Measurements from ENCODE around the gene MSANTD1.
"Not testable (repeated sequence)": the region's sequence is repeated elsewhere in the genome, so short reads cannot be mapped to it uniquely, and the experiment has no call there.

MSANTD1 gene

DNA sequence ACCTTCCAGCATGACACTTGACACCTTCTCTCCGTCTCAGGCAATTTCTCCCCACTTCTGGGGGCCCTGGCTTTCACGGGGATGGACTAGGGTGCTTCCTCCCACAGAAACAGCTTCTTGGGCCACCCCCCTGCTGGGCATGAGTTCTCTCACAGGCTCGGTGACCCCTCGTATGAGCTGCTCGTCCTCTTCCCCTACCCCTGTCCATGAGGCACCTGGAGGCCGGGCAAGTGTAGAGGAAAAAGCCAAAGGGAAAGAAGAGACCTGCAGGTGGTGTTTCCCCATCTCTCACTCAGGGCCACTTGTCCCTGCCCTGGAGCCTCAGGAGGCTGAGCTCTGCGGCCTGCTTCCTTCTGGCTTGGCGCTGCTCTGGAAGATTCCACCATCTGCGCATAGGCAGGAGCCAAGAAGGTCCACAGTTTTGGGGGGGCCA lies 41.9 kb downstream of the MSANTD1 start:
- DNase-seq (ENCODE audit: low spot score) = no peak

DNA sequence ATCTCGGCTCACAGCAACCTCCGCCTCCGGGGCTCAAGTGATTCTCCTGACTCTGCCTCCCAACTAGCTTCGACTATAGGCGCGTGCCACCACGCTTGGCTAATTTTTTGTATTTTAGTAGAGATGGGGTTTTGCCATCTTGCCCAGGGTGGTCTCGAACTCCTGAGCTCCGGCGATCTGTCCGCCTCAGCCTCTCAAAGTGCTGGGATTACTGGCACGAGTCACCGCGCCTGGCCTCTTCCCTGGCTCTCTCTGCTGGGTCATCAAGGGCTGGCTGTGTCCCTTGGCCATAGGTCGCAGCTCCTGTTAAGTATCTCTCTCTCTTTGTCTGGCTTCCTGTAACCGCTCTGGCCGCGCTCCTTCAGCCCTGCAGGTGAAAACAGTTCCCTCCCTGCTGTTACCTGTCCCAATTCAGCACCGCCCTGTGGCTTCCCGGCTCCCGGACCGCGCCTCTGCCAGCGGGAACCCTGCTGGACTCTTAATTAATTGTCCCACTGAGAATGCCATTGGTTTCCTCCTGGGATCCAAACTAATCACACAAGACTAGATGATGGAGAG lies 42.5 kb downstream of the MSANTD1 start:
- DNase-seq (ENCODE audit: low spot score) = peak; percentile 40

DNA sequence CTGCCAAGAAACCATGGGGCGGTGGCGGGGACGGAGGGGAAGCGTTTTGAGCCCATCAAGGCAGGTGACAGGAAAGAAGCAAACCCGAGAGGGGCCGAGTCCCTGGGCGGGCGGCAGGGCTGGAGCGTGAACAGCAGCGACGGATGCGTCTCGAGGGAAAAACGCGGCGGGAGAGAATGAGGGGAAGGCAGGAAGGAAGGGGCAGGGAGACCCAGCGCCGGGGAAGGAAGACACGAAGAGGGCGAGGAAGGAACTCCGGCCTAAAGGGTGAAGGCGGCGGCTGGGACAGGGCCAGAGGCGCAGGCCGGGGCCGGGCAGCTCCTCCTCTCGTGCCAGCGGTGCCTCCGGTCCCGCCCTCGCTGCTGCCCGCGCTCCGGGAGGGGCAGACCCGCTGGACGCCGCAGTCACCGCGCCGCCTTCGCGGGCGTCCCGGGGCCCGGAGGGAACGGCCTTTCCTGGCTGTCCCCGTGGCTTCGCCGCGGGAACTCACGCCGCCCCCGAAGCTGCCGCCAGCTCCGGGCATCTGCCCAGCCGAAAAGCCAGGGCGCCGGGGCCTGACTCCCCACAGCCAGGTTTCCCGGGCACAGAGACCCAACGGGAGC lies 43.1 kb downstream of the MSANTD1 start:
- DNase-seq (ENCODE audit: low spot score) = peak; percentile 16

DNA sequence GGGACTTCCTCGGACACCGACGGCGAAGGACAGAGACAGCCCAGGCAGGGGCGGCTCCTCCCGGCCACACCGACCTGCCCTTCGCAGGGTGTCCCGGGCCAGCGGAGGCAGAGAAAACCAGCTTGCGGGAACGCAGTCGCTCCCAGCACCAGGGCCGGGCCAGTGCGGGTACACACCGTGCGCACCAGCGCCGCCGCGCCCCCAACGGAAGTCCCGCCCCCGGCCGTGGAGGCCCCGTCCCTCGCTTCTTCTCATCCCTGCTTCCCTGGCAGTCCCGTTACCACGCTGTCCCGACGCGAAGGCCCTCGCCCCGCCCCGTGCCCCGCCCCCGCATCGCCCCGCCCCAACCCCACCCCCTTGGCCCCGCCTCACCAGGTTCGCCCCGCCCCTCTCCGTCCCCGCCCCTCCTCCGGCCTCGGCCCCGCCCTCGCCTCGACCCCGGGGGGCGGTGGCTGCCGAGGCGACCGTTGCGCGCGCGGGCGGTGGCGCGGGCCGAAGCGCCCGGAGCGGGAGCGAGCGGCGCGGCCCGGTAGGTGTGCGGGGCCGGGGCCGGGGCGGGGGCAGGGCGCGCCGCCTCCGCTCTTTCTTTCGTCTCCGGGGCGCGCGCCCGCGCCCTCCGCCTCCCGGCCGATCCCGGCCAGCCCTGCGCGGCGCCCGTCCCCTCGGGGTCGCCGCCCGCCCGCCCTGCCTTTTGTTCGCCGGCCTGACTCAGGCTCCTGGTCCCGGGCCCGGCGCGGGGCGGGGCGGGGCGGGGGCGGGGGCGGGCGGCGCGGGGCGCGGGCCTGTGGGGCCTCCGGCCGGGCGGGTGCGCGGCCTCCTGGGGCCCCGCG lies 43.8 kb downstream of the MSANTD1 start, which contains the start of gene RGS12:
Gene RGS12 (plus strand): TSS at position 451 of the 830 bp plus-strand sequence. CDS start 23,150 bp downstream, outside the sequence.
- DNase-seq (ENCODE audit: low spot score) = peak; percentile 93

DNA sequence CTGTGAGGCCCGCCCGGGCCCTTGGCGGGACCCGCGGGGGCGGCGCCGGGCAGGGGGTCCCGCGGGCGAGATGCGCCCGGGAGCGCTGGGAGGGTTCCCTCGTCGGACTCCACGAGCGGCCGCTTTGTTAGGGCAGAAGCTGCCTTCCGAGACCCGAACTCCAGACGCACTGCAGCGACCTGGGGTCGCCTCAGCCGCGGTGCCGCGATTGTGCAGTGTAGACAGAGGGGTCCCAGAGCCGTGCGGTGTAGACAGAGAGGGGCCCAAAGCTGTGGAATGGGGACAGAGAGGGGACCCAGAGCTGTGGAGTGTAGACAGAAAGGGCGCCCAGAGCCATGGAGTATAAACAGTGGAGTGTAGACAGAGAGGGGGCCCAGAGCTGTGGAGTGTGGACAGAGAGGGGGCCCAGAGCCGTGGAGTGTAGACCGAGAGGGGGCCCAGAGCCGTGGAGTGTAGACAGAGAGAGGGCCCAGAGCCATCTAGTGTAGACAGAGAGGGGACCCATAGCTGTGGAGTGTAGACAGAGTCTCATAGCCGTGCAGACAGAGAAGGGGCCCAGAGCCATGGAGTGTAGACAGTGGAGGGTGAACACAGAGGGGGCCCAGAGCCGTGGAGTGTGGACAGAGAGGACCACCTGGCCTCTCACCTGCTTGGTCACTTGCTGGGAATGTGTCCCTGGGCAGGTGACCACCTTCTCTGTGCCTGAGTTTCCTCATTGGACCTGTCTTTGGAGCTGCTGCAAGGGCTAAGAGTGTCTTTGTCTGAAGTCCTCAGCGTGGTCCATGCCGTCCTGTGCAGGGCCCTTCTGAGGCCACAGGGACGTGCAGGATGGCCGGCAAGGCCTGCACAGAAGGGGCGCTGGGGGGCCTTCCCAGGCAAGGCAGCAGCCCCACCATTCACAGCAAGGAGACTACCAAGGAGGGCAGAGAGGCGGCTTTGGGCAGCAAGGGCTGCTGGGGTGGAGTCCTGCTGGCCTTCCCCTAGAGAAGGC lies 44.7 kb downstream of the MSANTD1 start:
- DNase-seq (ENCODE audit: low spot score) = no peak

DNA sequence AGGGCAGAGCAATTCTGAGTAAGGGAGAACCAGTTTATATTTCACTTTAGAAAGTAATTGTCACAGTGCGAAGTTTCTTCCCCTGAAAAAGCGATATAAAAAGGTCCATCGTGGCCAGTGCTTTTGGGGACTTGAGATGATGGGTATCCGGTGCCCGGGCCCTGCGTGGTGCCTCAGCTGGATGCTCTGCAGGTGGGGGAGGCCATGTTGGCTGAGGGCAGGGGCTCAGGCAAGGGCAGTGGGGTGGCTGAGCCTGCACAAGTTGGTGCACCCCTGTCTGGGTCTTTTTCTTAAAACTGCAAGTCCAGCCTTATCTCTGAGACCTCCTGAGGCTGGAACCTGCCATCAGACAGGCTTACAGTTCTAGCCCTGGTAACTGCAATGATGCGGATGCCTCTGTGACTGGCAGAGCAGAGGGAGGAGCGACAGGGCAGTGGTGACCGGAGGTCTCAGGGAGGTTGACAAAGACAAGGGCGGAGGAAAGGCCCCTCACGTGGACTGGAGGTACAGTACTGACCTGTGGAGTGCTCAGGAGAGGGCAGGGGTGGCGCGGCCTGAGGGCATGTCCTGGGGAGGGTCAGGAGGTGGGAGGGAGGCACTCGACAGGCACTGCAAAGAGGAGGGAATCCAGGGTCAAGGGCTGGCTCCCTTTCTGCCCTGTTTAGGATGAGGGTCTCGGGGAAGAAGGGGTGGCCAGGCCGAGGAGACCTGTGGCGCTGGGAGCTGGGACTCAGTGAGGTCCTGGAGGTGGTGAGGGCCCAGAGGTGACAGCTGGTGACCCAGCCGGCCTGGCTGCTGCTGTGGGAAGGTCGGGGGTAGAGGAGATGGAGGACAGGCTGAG lies 45.7 kb downstream of the MSANTD1 start:
- no peak for DNase-seq (ENCODE audit: low spot score)

DNA sequence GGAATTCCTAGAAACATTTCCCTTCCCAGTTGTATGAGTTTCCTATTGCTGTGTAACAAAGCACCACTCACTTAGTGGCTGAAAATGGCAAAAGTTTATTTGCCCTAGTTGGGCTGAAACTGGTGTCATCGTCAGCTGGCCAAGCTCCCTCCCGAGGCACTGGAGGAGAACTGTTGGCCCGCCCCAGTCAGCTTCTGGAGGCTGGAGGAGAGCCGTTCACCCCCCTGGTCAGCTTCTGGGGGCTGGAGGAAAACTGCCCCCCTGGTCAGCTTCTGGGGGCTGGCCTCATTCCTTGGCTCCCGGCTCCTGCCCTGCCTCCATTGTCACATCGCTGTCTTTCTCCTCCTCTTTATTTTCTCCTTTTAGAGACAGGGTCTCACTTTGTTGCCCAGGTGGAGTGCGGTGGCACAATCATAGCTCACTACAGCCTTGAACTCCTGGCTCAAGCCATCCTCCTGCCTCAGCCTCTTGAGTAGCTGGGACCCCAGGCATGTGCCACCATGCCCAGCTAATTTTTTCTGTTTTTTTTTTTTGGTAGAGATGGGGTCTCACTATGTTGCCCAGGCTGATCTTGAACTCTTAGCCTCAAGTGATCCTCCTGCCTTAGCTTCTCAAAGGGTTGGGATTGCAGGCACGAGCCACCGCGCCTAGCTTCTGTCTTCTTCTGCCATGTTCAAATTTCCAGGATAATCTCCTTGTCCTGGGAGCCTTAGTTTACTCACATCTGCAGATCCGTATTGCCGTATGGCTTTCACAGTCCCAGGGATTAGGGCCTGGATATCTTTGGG lies 47.1 kb downstream of the MSANTD1 start:
- no peak for DNase-seq (ENCODE audit: low spot score)

DNA sequence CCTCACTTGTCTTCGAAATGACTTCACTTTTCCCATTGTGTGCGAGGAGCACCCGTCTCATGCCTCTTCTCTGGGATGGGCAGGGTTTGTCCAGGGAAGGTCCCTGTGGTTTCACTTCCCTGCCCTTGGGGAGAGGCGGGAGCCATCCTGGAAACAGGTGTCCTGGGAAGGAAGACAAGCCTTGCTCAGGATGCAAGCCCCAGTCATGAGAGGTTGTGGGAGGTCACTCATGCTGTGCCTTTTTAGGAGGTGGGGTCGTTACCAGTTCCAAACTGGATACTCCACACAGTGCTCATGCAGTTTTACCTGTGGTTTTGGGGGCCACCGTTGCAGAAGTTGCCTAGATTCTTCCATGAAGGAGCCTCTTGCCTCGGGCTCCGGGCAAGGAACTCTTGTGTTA lies 47.7 kb downstream of the MSANTD1 start:
- no peak for DNase-seq (ENCODE audit: low spot score)

DNA sequence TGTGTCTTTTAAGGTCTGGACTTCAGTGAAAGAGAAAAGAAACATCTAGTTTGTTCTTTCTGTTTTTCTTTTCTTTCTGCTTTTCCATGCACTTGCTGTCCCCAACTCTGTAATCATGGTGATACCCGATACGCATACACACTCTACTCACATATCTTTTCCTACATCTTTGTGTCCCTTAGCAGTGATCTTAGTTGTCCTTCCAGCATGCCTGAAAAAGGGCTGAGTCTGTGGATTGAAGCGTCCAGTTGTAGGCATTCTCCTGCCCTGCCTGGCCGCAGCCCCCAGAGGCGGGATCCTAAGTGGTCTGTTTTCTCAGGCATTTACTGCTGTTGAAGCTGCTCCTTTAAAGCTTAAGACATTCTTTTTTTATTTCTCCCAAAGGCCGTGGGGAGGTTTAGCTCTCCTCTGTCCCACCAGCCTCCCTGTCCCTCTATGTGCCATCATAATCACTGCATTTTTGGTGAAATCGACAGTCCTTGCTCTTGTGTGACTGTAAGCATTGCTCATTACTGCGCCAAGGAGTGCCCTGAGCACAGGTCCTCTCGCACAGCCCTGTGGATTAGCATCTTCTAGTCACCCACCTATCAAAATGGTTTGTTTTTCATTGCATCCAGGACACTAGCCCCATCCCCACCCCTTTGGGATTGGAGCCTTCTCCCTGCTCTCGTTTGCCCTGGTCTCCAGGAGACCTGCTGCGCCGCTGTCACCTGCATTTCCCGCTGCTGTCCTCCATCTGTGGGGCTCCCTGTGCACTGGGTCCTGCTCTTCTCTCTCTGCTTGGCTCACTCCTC lies 48.3 kb downstream of the MSANTD1 start:
- no peak for DNase-seq (ENCODE audit: low spot score)

DNA sequence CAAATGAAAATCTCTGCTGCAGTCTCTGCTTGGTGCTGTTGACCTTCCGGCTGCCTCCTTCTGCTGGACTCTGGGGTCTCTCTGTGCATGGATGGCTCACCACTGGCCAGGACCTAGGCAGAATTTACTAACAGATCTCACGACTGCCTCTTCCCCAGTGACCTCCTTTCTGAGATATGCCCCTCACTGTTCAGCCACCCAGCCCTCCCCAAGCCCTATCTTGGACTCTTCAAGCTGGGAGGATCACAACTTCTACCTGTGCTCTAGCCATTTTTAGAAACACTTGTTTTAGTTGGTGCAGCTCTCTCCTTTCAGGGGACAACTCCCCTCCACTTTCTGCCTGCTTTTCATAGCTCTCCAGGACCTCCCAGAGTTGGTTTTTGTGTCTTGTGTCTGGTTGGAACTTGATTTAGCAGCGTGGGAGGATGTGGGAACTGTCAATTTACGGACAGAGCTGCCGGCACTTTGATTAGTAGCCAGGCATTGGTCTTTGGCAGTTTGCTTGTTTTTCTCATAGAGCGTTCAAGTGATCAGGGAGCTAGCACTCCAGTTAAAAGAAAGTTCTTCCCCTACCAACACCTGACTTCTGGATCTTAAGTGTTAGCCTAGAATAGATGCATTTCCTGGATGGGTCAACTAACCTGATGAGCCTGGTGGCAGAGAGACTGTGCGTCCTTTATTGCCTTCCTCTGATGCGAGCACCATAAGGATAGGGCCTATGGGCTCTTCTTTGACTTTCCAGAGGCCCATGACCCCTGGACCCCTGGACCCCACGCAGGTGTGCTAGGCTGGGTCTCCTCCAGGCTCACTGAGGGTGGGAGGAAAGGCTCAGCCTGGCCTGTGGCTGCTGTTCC lies 50.4 kb downstream of the MSANTD1 start:
- DNase-seq (ENCODE audit: low spot score) = no peak

DNA sequence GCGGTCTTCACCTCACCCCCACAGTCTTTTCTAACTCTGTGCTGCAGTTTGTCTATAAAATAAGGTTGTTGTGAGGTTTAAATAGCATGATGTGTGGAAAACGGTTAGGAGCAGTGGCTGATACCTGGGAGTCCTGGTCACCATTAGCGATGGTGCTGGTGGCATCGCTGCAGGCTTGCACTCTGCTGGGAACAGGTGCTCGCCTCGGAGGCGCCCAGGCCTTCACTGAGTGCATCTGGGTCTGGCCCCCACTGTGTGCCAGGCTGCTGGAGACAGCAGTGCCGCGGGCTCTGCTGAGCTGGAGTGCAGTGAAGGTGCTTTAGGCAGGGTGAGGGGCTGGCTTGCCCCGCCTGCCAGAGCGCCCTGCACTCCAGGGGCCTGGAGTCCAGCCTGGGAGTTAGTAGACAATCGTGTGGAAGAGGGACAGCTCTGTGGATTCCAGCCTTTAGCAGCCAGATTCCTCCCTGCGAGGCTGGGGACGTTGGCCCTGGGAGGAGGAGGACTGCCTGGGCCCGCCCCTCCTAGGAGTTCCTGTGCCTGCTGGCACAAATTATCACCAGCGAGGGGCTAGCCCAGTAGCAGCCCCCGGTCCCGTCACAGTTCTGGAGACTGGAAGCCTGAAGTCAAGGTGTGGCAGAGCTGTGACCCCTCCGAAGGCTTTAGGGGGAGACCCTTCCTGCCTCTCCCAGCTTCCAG lies 51.2 kb downstream of the MSANTD1 start:
- DNase-seq (ENCODE audit: low spot score) = no peak

DNA sequence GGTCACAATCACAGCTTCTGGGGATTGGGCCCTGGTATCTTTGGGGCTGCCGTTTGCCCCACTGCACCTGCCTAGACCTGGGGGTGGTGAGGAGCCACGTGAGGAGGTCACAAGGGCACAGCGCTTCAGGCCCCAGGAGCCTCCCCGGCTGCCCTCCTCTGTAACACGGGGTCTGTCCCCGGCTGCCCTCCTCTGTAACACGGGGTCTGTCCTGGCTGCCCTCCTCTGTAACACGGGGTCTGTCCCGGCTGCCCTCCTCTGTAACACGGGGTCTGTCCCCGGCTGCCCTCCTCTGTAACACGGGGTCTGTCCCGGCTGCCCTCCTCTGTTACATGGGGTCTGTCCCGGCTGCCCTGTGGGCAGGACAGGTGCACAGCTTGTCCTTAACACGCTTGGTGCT lies 51.9 kb downstream of the MSANTD1 start:
- not testable (repeated sequence) for DNase-seq (ENCODE audit: low spot score)

DNA sequence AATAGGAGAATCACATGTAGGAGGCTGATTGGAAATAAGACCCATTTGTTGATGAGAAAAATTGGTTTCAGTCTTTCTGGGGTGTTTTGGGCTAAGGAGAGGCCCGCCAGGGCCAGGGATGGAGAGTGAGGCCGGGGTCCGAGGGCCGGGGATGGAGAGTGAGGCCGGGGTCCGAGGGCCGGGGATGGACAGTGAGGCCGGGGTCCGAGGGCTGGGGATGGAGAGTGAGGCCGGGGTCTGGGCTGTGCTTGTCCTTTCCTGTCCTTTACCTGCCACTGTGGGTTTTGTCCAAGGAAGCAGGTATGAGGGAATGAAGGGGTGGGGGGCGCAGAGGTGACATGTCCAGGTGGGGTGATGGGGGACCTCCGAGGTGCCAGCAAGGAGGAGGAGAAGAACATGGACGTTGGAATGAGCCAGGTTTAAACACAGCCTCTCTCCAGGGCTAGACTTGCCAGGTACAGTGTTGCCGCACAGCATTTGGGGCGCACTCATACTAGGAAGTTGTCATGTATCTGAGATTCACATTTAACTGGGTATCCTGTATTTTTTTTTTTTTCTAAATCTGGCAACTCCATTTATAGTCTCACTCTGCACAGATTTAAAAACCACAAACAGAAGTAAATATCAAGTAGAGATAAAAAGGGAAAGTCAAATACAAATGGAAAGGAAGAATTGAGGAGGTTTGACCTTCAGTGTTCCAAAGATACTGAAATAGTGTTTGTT lies 52.7 kb downstream of the MSANTD1 start:
- no peak for DNase-seq (ENCODE audit: low spot score)

DNA sequence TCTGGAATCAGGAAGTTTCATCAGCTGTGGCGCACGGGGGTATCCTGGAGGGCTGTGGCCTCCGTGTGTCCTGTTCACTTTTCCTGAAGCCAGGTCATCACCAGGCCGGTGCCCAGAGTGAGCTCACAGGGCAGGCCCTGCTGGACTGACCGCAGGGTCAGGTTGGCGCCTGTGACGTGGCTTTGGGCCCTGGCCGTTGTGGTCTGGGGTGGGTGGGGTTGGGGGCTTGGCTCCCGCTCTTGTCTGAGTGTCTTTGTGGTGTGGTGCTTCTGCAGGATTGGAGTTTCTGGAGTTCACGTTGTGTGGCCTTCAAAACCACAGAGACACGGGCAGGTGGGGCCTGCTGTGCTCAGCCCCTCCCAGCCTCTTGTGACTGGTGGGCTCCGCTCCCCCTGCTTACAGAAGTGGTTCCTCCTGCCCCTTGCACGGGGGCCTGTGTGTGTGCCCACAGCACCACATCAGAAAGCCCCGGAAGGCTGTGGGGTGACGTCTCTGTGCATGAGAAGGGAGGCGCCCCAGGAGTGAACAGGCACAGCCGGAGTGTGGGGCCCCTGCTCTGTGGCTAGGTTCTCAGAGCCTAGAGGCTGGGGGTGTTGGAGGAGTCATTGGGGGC lies 53.3 kb downstream of the MSANTD1 start:
- no peak for DNase-seq (ENCODE audit: low spot score)

DNA sequence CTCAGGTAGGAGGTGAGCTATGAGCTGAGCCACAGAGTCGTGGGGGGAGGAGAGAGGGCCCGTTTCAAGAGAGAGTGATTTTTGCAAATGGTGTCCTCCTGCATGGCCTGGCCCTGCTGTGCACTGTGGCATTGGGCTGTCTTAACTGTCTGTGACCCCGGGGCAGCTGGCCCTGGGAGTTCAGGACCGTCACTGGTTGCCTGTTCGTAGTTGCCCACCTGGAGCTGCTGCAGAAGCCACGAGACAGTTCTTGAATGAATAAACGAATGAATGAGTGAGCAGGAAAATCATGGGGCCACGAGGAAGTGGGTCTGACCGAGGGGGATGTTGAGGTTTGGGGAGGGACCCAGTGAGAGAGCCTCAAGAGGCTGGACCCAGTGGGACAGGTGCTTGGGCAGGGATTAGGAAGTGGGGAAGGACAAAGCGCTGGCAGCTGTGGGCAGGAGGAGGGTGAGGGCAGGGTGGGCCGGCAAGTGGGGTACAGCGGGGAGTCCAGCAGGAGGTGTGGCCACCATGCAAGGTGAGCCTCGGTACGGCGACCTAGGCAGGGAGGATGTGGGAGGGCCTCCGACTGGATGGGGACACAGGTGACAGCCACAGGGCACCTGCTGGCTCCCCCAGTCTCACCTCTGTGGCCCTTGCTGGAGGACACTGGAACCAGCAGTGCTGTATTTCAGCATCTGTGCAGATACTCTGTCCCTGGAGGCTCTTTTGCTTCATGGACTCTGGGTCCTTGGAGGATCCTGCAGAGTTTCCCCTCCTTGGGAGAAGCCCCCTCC lies 54.0 kb downstream of the MSANTD1 start:
- DNase-seq (ENCODE audit: low spot score) = no peak

DNA sequence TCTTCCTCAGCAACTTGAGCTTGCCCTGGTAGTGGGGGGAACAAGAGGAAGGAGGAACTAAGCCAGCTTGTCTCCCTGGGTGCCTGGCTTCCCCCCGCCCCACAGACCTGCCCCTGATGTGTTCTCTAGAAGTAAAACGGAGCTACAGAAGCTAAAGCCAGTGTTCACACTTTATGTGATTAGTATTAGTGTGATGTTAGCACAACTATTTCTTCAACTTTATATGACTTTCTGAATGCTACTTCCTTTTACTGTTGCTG lies 54.5 kb downstream of the MSANTD1 start:
- DNase-seq (ENCODE audit: low spot score) = no peak
